Measurements from ENCODE around the gene XPNPEP3.

DNA sequence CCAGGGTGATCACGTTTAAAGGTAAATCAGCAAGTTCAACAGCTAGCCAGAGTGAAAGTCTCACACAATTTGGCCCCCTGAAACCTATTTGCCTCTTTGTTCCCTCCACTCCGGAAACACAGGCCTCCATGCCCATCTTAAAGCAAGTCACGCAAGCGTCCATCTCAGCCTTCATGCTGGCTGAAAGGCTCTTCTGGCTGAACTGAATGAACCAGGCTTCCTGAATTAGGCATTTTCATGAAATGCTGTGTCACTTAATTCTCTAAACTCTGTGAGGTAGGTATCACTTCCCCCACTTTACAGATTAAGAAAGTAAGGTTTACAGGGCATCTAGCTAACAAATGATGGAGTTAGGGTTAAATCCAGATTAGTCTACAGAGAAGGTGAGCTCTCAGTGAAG, 39.2 kb upstream of the XPNPEP3 start:
- TF ChIP-seq, protein P1, sequence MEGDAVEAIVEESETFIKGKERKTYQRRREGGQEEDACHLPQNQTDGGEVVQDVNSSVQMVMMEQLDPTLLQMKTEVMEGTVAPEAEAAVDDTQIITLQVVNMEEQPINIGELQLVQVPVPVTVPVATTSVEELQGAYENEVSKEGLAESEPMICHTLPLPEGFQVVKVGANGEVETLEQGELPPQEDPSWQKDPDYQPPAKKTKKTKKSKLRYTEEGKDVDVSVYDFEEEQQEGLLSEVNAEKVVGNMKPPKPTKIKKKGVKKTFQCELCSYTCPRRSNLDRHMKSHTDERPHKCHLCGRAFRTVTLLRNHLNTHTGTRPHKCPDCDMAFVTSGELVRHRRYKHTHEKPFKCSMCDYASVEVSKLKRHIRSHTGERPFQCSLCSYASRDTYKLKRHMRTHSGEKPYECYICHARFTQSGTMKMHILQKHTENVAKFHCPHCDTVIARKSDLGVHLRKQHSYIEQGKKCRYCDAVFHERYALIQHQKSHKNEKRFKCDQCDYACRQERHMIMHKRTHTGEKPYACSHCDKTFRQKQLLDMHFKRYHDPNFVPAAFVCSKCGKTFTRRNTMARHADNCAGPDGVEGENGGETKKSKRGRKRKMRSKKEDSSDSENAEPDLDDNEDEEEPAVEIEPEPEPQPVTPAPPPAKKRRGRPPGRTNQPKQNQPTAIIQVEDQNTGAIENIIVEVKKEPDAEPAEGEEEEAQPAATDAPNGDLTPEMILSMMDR (IDR thresholded peaks at IDR 0.05 in 8 of 11, conservative IDR thresholded peaks at IDR 0.05 in 3 of 11) = no peak
- TF ChIP-seq POLR2A (IDR thresholded peaks at IDR 0.05) = no peak

Measured in spleen (tissue), 7 donors.